Endothelial cell of umbilical vein (primary cell): ENCODE results near the gene SUGCT. TPM values are rescaled to one million over a fixed set of nuclear protein-coding genes. Genes with fewer than 3 reads are reported as not detected.

Source experiments
- BruUV-seq: library from RNA; stranded (reverse); fragments of 400-500 nt; replicated peaks from 2 replicates; lab custom pipeline; 2021; lab: Mats Ljungman, UMichigan
- CTCF ChIA-PET: fragments of 300-600, 350-600 bp; sonication (Branson Sonifier 250); formaldehyde crosslinking; loops from one replicate; lab custom pipeline; 2021; ENCODE audit warnings: antibody characterized with exemption, inconsistent platforms; lab: Charles Lee
- POLR2A ChIA-PET: fragments of 300-600, 350-600 bp; sonication (Branson Sonifier 250); formaldehyde crosslinking; loops from one replicate; lab custom pipeline; 2021; ENCODE audit warnings: antibody characterized with exemption, inconsistent platforms; lab: Charles Lee
- DNase-seq: peaks from one replicate; pipeline ENCODE4 v3.0.0-alpha.2; 2011; ENCODE audit warnings: low read depth, low spot score
- FAIRE-seq: peaks from 2 replicates; lab custom pipeline; 2011; peaks lifted over from hg19 to GRCh38; lab: Jason Lieb, UNC
- H2AFZ ChIP-seq: 2 replicates; pipeline ENCODE4 v1.6.0; 2012; ENCODE audit warnings: low read depth, low read length, control low read depth, inconsistent platforms
- H3K27ac ChIP-seq: 2 replicates; pipeline ENCODE4 v1.5.1; 2011; ENCODE audit warnings: low read depth, mild to moderate bottlenecking, control low read depth, low read length, moderate library complexity; ENCODE audit not compliant: insufficient read depth
- H3K27me3 ChIP-seq, 2 experiments: 2 replicates each; pipeline versions ENCODE4 v1.6.0 to v1.6.1; 2011; ENCODE audit warnings: low read length in 2 of 2, mixed read lengths in 1 of 2; ENCODE audit not compliant: control insufficient read depth in 2 of 2, insufficient read depth in 2 of 2
- H3K36me3 ChIP-seq, 2 experiments: 2 replicates in 1 of 2; 3 replicates in 1 of 2; pipeline ENCODE4 v1.5.1; 2011; ENCODE audit warnings: low read length in 2 of 2, mild to moderate bottlenecking in 1 of 2, moderate library complexity in 1 of 2; ENCODE audit not compliant: control insufficient read depth in 2 of 2, insufficient read depth in 2 of 2; ENCODE audit errors: extremely low read depth in 1 of 2
- H3K4me1 ChIP-seq: 3 replicates; pipeline ENCODE4 v1.5.1; 2011; ENCODE audit warnings: mild to moderate bottlenecking, low read length; ENCODE audit not compliant: control insufficient read depth, insufficient read depth; ENCODE audit errors: extremely low read depth
- H3K4me2 ChIP-seq: 2 replicates; pipeline ENCODE4 v1.6.1; 2011; ENCODE audit warnings: low read length, control low read depth, mixed read lengths; ENCODE audit not compliant: insufficient read depth
- H3K4me3 ChIP-seq, 3 experiments: fragments of 200-600 bp in 1 of 3; sonication (generic), shearing (Covaris generic) in 1 of 3; replicated peaks in 1 of 3; 2 replicates each; pipeline ENCODE4 v1.5.1; 2011 to 2016; ENCODE audit warnings: control low read depth in 3 of 3, low read length in 3 of 3, mild to moderate bottlenecking in 2 of 3, inconsistent platforms in 1 of 3, low read depth in 1 of 3, moderate library complexity in 1 of 3; ENCODE audit not compliant: insufficient read depth in 1 of 3
- H3K79me2 ChIP-seq: 2 replicates; pipeline ENCODE4 v1.6.0; 2012; ENCODE audit warnings: low read length, inconsistent platforms; ENCODE audit not compliant: control insufficient read depth, insufficient read depth
- H3K9ac ChIP-seq: replicated peaks from 2 replicates; pipeline ENCODE3; 2011; ENCODE audit warnings: low read length, control low read depth; ENCODE audit not compliant: insufficient read depth; ENCODE audit errors: extremely low read depth
- H3K9me1 ChIP-seq: replicated peaks from 3 replicates; pipeline ENCODE4 v1.6.0; 2011; ENCODE audit warnings: mild to moderate bottlenecking, low read length; ENCODE audit not compliant: control insufficient read depth, insufficient read depth; ENCODE audit errors: extremely low read depth
- H3K9me3 ChIP-seq: replicated peaks from 2 replicates; pipeline ENCODE4 v1.5.1; 2012; ENCODE audit warnings: low read length, inconsistent platforms; ENCODE audit not compliant: control insufficient read depth, insufficient read depth
- H4K20me1 ChIP-seq: replicated peaks from 2 replicates; pipeline ENCODE3; 2011; ENCODE audit warnings: mild to moderate bottlenecking, low read length; ENCODE audit not compliant: control insufficient read depth, insufficient read depth; ENCODE audit errors: extremely low read depth
- CTCF ChIP-seq, 2 donors: IDR thresholded peaks; 1 replicate in 1 of 2; 2 replicates in 1 of 2; pipeline ENCODE4 v1.5.1; 2011; ENCODE audit warnings: low read length in 2 of 2, mild to moderate bottlenecking in 2 of 2, moderate library complexity in 2 of 2, control low read depth in 1 of 2, inconsistent platforms in 1 of 2, low read depth in 1 of 2; ENCODE audit not compliant: insufficient read depth in 1 of 2; ENCODE audit errors: extremely low read depth in 1 of 2
- EZH2 ChIP-seq: IDR thresholded peaks from 2 replicates; pipeline ENCODE4 v1.6.1; 2012; ENCODE audit warnings: borderline replicate concordance, low read depth, mild to moderate bottlenecking, moderate library complexity, low read length, inconsistent platforms; ENCODE audit not compliant: severe bottlenecking
- FOS ChIP-seq: IDR thresholded peaks from 2 replicates; pipeline ENCODE4 v1.6.1; 2011; ENCODE audit warnings: mild to moderate bottlenecking, low read length, moderate library complexity, borderline replicate concordance; ENCODE audit not compliant: insufficient read depth
- GATA2 ChIP-seq: IDR thresholded peaks from 2 replicates; pipeline ENCODE4 v1.7.0; 2011; ENCODE audit warnings: low read depth, mild to moderate bottlenecking, moderate library complexity, mixed read lengths, low read length; ENCODE audit not compliant: insufficient read length, insufficient read depth
- JUN ChIP-seq: IDR thresholded peaks from 2 replicates; pipeline ENCODE4 v1.6.1; 2011; ENCODE audit warnings: borderline replicate concordance, low read depth; ENCODE audit not compliant: insufficient read length, insufficient read depth
- MAX ChIP-seq: IDR thresholded peaks from 2 replicates; pipeline ENCODE4 v1.6.1; 2011; ENCODE audit not compliant: insufficient read depth, insufficient read length
- MYC ChIP-seq: IDR thresholded peaks from one replicate; pipeline ENCODE4 v1.6.1; 2011; ENCODE audit warnings: mild to moderate bottlenecking, low read depth, low read length
- POLR2A ChIP-seq: IDR thresholded peaks from 2 replicates; pipeline ENCODE4 v1.6.1; 2012; ENCODE audit warnings: low read depth, mild to moderate bottlenecking, control low read depth, low read length
- POLR2AphosphoS5 ChIP-seq: IDR thresholded peaks from 2 replicates; pipeline ENCODE4 v1.6.1; 2012; ENCODE audit warnings: low read depth, mild to moderate bottlenecking, control low read depth, low read length, moderate library complexity; ENCODE audit not compliant: insufficient read depth
- dilution Hi-C: fragments of 300-500 bp; cut with MboI; formaldehyde crosslinking; loops from one replicate; pipeline ENCODE4 v1.15.0; 2019; ENCODE audit warnings: low sequenced_read_pairs; ENCODE audit not compliant: extremely low pct_ligation_motif_present
- intact Hi-C: fragments of 100-400 bp; cut with micrococcal nuclease; formaldehyde crosslinking; loops from one replicate; pipeline ENCODE4 v1.10.0; 2022
- polyA plus RNA-seq, 4 experiments: library from polyadenylated mRNA; depleted of rRNA in 3 of 4; stranded (reverse) in 3 of 4; unstranded in 1 of 4; fragments of >200 nt; gene quantifications; 2 replicates each; pipeline versions ENCODE4 v1.2.1 to v1.2.3, GENCODE V29; 2011 to 2012; ENCODE audit warnings: missing spikeins in 1 of 4
- total RNA-seq: library from RNA; stranded (reverse); gene quantifications from 2 replicates; pipeline ENCODE4 v1.2.3, GENCODE V29; 2021

The SUGCT gene
- total and polyA plus RNA-seq, 2 donors (not counting 3 experiments of a cell fraction or from before 2014, with no cell fraction given): 1.2 to 1.4 TPM

DNA sequence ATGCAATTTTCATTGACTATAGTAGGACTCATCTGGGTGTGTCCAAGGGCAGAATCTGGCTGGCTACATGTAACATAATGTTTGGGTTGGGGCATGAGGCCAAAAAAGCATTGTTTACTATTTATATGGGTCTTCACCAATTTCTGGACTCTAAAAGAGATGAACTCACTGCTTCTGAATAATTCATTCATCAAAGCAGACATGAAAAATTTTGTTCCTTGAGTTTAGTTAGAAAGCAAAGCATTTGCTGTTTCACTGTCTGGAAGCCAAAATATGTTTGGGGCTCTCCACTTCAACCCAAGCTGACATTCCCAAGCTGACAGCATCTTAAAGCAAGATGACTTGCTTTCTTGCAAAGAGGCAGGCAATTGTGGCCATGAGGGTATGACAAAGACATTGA lies 670.6 kb downstream of the SUGCT start:
- H3K4me1 ChIP-seq: no peaks in the 10 kb centered on the region
- DNase-seq (no peak), FAIRE-seq (no peak)
- no peaks in the 10 kb centered on the region for H3K27me3 ChIP-seq
- ChIA-PET POLR2A (no interaction called here), CTCF (no interaction called here)
- dilution Hi-C loops (no loop called here), intact Hi-C loops (no loop called here)
- no peak overlapping the region for H2AFZ ChIP-seq
- TF ChIP-seq JUN: no peak
- no peak for TF ChIP-seq MYC
- no peak for TF ChIP-seq GATA2
- TF ChIP-seq POLR2AphosphoS5: no peak
- no peak for TF ChIP-seq MAX
- no peak for TF ChIP-seq CTCF (IDR thresholded peaks at IDR 0.05; ENCODE audit: extremely low read depth in 1 of 2, insufficient read depth in 1 of 2, low read depth in 1 of 2, low read length in 2 of 2)
- TF ChIP-seq FOS: no peak
- TF ChIP-seq POLR2A: no peak
- TF ChIP-seq EZH2: no peak
- no peaks in the 10 kb centered on the region for H3K36me3 ChIP-seq
- no peak overlapping the region for H3K27ac ChIP-seq
- H3K9me3 ChIP-seq: no peaks in the 10 kb centered on the region
- H3K4me2 ChIP-seq: no peak overlapping the region
- H4K20me1 ChIP-seq: no peaks in the 10 kb centered on the region
- H3K79me2 ChIP-seq: no peaks in the 10 kb centered on the region
- H3K9me1 ChIP-seq: no peaks in the 10 kb centered on the region
- H3K9ac ChIP-seq: no peak overlapping the region
- H3K4me3 ChIP-seq: no peak overlapping the region
- BruUV-seq: no TSS peak
